GM10248 (cell line): ENCODE measurements around the gene PLSCR1.
"Not testable (repeated sequence)": the region's sequence is repeated elsewhere in the genome, so short reads cannot be mapped to it uniquely, and the experiment has no call there.

Experiments used
- CTCF ChIA-PET: fragments of 300-600 bp; sonication (Branson Sonifier 250); formaldehyde crosslinking; extraction: SDS; loops from one replicate; lab custom pipeline; 2021; ENCODE audit warnings: antibody characterized with exemption; lab: Yijun Ruan, JAX
- POLR2A ChIA-PET: fragments of 350-650 bp; sonication (Branson Sonifier 250); formaldehyde crosslinking; extraction: SDS; loops from one replicate; lab custom pipeline; 2020; ENCODE audit warnings: antibody characterized with exemption; lab: Yijun Ruan, JAX
- DNase-seq: peaks from one replicate; pipeline ENCODE4 v3.0.0; 2012; ENCODE audit errors: extremely low spot score
- CTCF ChIP-seq: IDR thresholded peaks from 2 replicates; pipeline ENCODE4 v1.5.1; 2012; ENCODE audit warnings: mild to moderate bottlenecking, low read depth; ENCODE audit errors: extremely low read depth, missing control alignments, control extremely low read depth

PLSCR1 gene

GRCh38 chr3:146476094-146476740 is 68.2 kb downstream of the PLSCR1 start:
- no peak for DNase-seq
- CTCF ChIA-PET, result interaction anchor here (0.8 to 1.7 kb wide), 2 partner anchors 11 to 13 kb away, joined by 4 to 6 read pairs; no protein-coding TSS in a partner anchor
- POLR2A ChIA-PET, result no interaction called here
- TF ChIP-seq CTCF, result no peak

GRCh38 chr3:146474976-146475375 is 69.4 kb downstream of the PLSCR1 start:
- CTCF ChIA-PET, DNase-seq, POLR2A ChIA-PET: not testable (repeated sequence)

- no peak for DNase-seq
- no peak for TF ChIP-seq CTCF
- ChIA-PET CTCF (interaction anchor here (0.6 kb wide), 1 partner anchor 177 kb away, joined by 3 read pairs; no protein-coding TSS in a partner anchor), POLR2A (no interaction called here)
Measured at GRCh38 chr3:146473726-146474125, 70.7 kb downstream of the PLSCR1 start.

DNA sequence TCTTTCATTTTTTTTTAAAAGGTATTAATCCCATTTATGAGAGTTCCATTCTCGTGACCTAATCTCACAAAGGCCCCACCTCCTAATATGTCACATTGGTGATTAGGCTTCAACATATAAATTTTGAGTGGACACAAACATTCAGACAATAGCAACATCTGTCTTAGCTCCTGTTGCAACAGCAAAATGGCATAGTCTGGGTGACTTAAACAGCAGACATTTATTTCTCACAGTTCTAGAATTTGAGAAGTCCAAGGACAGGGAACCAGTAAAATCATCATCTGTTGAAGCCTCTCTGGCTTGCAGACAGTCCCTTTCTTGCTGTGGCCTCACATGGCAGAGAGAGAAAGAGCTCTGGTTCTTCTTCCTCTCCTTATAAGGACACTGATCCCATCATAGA is 71.8 kb downstream of the PLSCR1 start:
- no peak for DNase-seq
- no peak for TF ChIP-seq CTCF
- POLR2A ChIA-PET, result no interaction called here
- CTCF ChIA-PET, result interaction anchor here (0.9 kb wide), 1 partner anchor 10 kb away, joined by 3 read pairs; no protein-coding TSS in a partner anchor

- ChIA-PET CTCF (interaction anchor here (1.4 kb wide), 1 partner anchor 21 kb away, joined by 3 read pairs; no protein-coding TSS in a partner anchor), POLR2A (no interaction called here)
- DNase-seq, result no peak
- no peak for TF ChIP-seq CTCF
Measured at GRCh38 chr3:146471012-146471411, 73.4 kb downstream of the PLSCR1 start.

GRCh38 chr3:146470425-146470990 is 73.9 kb downstream of the PLSCR1 start:
- ChIA-PET CTCF (interaction anchor here (1.4 to 1.6 kb wide), 3 partner anchors 21 to 281 kb away, joined by 3 to 5 read pairs (median 3); no protein-coding TSS in a partner anchor), POLR2A (no interaction called here)
- DNase-seq, result no peak
- no peak for TF ChIP-seq CTCF
